Omental fat pad (tissue), 4 donors: ENCODE results near the gene ERFE. TPM values are rescaled to one million over a fixed set of nuclear protein-coding genes. Genes with fewer than 3 reads are reported as not detected.
A peak's percentile ranks its signal among the peaks of the same experiment; 100 is the strongest.

Experiments used
- ATAC-seq: fragments of 150-250 bp; one replicate; pipeline ENCODE4 v1.9.1; 2016; ENCODE audit warnings: mild to moderate bottlenecking, moderate library complexity; ENCODE audit not compliant: low FRiP score
- DNase-seq: peaks from one replicate; pipeline ENCODE4 v3.0.0-alpha.2; 2019; ENCODE audit warnings: low spot score
- CTCF ChIP-seq, 3 donors: fragments of 450-650 bp; IDR thresholded peaks; one replicate each; pipeline ENCODE4 v1.5.1; 2016 to 2017; ENCODE audit warnings: antibody characterized with exemption in 3 of 3, mild to moderate bottlenecking in 3 of 3, moderate library complexity in 2 of 3
- total RNA-seq, 4 donors: library from RNA; depleted of rRNA; stranded (reverse); fragments of >200 nt; gene quantifications; one replicate each; pipeline ENCODE4 v1.1.0, GENCODE V29; 2016

The ERFE gene
- total RNA-seq, 4 donors from 2014 or later: 1.1 to 1.9 TPM; not detected in 2

DNA sequence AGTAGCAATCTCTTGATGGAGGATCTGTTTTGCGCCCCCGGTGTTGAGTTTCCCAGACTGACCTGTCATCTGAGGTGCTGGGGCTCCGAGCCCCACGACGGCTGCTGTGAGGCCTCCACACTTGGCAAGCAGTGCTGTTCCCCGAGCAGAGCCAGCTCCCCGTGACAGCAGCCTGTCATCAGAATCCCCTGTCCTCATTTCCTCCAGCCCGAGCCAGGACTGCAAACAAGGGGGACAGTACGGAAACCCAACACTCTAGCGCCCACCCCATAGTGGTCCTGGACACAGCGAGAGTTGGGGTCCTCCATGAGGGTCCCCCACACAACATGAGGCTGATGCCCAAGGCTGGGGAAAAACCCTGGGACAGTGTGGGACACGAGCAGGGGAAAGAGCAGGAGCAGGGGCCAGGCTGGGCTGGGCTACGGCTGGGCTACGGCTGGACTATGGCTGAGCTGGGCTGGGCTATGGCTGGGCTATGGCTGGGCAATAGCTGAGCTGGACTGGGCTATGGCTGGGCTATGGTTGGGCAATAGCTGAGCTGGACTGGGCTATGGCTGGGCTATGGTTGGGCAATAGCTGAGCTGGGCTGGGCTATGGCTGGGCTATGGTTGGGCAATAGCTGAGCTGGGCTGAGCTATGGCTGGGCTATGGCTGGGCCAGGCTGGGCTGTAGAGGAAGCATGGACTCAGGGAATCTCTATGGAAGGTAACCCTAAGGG lies 21.8 kb upstream of the ERFE start:
- no peak for DNase-seq
- TF ChIP-seq CTCF (IDR thresholded peaks at IDR 0.05): no peak
- ATAC-seq: peak; percentile 17

DNA sequence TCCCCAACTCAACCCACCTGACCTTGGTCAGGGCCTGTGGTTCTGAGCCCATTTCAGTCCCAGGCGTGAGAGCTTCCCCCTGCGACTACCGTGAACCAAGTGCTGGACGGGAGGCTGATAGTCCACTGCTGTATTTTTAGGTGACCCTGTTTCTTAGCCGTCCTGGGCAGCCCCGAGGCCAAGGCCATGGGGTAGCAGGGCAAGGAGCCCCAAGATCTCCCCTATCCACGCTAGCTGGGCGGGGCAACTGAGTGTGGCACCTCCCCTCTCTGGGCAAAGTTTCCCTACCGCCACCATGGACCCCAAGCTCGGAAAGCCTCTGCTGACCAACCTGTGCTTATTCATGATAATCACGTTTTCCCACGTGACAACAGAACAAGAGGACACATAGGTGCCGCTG lies 20.9 kb upstream of the ERFE start:
- ATAC-seq (no peak), DNase-seq (no peak)
- no peak for TF ChIP-seq CTCF (IDR thresholded peaks at IDR 0.05)

DNA sequence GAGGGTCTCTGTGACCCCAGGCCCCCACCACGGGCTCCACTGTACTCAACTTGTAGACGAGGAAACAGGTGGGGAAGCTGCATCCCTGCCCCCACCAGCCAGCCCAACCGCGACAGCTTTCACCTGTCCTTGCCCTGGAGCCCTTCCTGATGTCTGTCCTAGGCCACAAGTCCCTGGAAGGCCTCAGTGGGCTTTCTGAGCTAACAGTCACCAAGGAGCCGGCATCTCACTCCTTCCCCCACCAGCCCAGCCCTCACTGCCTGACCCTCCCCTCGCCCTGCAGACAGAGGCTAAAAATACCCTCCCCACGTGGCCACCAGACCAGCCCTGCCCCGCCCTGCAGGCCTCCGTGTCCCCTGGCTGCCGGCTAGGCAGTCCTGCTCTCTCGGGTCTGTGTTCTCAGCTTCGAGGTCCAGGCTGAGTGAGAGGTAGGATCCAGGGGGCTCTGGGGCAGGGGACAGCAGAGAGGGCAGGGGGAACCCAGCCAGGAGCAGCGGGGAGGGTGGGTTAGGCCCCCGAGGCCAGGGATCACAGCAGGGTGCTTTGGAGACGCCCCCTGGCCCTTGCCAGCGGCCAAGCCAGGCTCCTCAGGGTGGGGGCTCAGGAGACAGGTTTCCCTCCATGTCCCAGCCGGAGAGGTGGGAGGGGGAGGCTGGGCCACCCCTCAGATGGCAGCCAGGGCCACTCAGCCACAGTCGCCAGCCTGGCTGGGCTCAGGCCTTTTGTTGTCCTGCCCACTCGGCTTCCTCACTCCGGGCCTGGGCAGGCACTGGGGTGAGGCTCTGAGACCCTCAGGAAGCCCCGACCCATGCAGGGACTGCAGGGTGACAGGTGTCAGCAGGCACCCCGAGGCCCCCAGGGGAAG lies 20.2 kb upstream of the ERFE start, which contains the start of gene KLHL30:
TSS of gene KLHL30 (plus strand) at position 338 of the 865 bp plus-strand sequence. CDS start 2,087 bp downstream, outside the sequence.
- ATAC-seq (no peak), DNase-seq (no peak)
- TF ChIP-seq CTCF (IDR thresholded peaks at IDR 0.05): no peak

DNA sequence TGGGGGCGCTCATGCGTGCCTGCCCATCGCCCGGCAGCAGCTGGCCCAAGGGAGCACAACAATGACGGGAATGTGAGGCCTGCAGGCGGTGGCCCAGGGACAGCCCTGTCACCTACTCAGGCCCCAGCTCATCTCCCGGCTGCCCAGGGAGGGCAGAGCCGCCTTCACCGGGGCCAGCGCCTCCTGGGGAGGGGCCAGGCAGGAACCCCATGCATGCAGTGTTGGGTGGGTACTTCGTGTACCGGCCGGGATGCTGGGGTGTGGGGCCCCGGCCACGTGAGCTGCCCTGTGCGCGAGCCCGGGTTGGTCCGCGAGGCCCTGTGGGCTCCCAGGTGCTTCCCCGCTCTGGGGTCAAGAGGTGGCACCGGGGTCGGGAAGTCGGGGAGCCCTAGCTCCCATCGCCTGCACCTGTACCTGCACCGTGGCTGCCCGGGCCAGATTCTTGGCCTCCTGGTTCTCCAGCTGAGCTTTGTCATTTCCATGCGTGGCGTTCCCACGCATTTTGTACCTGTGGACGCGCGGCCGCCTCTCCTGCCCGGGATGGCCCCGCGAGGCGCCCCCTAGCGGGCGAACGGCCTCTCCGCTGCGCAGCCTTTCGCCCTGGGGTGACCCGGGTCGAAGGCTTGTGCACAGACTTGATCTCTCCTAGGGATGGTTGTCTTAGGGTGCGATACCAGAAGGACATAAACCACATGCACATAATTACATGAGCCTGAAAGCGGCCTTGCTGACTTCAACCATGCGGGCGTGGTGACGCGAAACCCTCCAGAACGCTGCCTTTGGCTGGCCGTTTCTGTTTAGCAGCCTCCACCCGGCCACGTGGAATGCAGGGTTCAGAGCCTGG lies 19.4 kb upstream of the ERFE start:
- no peak for ATAC-seq
- no peak for TF ChIP-seq CTCF (IDR thresholded peaks at IDR 0.05)
- no peak for DNase-seq

DNA sequence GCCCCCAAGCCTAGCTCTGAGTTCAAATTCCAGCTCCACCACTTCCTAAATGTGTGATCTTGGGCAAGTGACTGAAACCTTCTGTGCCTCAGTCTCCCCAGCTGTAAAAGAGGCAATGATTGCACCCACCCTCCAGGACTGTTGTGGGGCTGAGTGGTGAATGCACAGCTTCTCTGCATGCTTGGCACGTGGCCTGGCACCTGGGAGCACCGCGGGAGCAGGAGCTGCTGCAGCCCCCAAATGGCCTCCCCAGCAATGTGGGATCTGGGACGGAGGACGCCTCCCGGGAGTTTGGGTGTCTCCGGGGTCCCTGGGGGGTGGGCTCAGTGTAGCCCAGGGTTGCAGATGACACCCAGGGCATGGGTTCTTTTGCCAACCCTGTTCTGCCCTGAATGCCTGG lies 18.7 kb upstream of the ERFE start:
- DNase-seq (no peak), ATAC-seq (no peak)
- no peak for TF ChIP-seq CTCF (IDR thresholded peaks at IDR 0.05)

- DNase-seq (no peak), ATAC-seq (no peak)
Measured at GRCh38 chr2:238140721-238141540, 17.8 kb upstream of the ERFE start.

More at GRCh38 chr2:238140721-238141540, 17.8 kb upstream of the ERFE start:
- TF ChIP-seq CTCF (IDR thresholded peaks at IDR 0.05): no peak
